Measurements from ENCODE around the gene PSPC1. TPM values are rescaled to one million over a fixed set of nuclear protein-coding genes. Genes with fewer than 3 reads are reported as not detected.
"Not testable (repeated sequence)": the region's sequence is repeated elsewhere in the genome, so short reads cannot be mapped to it uniquely, and the experiment has no call there.

Gene PSPC1
- polyA plus RNA-seq, 1 donor = 49.5 TPM

GRCh38 chr13:19805765-19806164, 23.0 kb upstream of the PSPC1 start:
- H3K4me3 ChIP-seq (ENCODE audit: low read length) = no peak overlapping the region

DNA sequence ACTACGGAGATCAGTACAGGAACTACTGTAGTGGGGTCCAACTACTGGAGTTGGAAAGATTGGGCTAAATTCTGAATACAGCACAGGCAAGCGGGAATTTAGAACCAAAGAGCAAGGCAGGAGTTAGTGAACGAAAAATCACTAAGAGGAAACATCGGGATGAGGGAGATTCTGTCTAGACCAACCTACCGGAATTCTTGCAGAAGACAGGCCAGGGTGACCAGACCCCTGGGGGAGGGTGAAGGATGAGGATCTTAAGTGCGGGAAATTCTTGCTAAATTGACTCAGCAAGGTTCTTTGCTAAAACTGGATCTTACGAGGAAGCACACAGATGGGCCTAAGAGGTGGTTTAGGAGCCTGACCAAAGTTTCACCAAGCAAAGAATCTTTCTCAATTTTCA, 13.2 kb upstream of the PSPC1 start:
- Histone ChIP-seq H3K4me1 (ENCODE audit: control insufficient read depth, insufficient read depth, low read length) (no peaks in the 10 kb centered on the region), H3K4me3 (ENCODE audit: low read length) (no peak overlapping the region), H3K27me3 (ENCODE audit: control insufficient read depth, insufficient read depth, low read length) (no peaks in the 10 kb centered on the region), H3K27ac (ENCODE audit: low read length) (no peak overlapping the region), H3K36me3 (ENCODE audit: control insufficient read depth, insufficient read depth, low read length) (no peaks in the 10 kb centered on the region), H3K9me3 (ENCODE audit: control insufficient read depth, low read depth, low read length) (no peaks in the 10 kb centered on the region)
- DNase-seq = no peak
- WGBS (ENCODE audit: insufficient coverage, low lambda C conversion rate) = 100% methylated on average over 1 of the region's 7 CpGs

More at GRCh38 chr13:19805765-19806164, 23.0 kb upstream of the PSPC1 start:
- no peak for DNase-seq
- no peaks in the 10 kb centered on the region for H3K4me1 ChIP-seq (ENCODE audit: control insufficient read depth, insufficient read depth, low read length)
- 100% methylated on average over 2 of the region's 4 CpGs for WGBS (ENCODE audit: insufficient coverage, low lambda C conversion rate)
- H3K27me3 ChIP-seq (ENCODE audit: control insufficient read depth, insufficient read depth, low read length) = no peaks in the 10 kb centered on the region
- no peaks in the 10 kb centered on the region for H3K36me3 ChIP-seq (ENCODE audit: control insufficient read depth, insufficient read depth, low read length)
- H3K27ac ChIP-seq (ENCODE audit: low read length) = no peak overlapping the region
- no peaks in the 10 kb centered on the region for H3K9me3 ChIP-seq (ENCODE audit: control insufficient read depth, low read depth, low read length)

- no peaks in the 10 kb centered on the region for H3K4me1 ChIP-seq (ENCODE audit: control insufficient read depth, insufficient read depth, low read length)
- H3K9me3 ChIP-seq (ENCODE audit: control insufficient read depth, low read depth, low read length) = no peaks in the 10 kb centered on the region
- no peaks in the 10 kb centered on the region for H3K27me3 ChIP-seq (ENCODE audit: control insufficient read depth, insufficient read depth, low read length)
- H3K36me3 ChIP-seq (ENCODE audit: control insufficient read depth, insufficient read depth, low read length) = no peaks in the 10 kb centered on the region
- no peak overlapping the region for H3K27ac ChIP-seq (ENCODE audit: low read length)
- DNase-seq = no peak
- no CpG with 5 or more reads among the region's 4 CpGs for WGBS (ENCODE audit: insufficient coverage, low lambda C conversion rate)
- H3K4me3 ChIP-seq (ENCODE audit: low read length) = no peak overlapping the region
Measured at GRCh38 chr13:19794631-19795030, 11.9 kb upstream of the PSPC1 start.

- Histone ChIP-seq H3K27me3 (ENCODE audit: control insufficient read depth, insufficient read depth, low read length) (no peaks in the 10 kb centered on the region), H3K9me3 (ENCODE audit: control insufficient read depth, low read depth, low read length) (no peaks in the 10 kb centered on the region), H3K4me1 (ENCODE audit: control insufficient read depth, insufficient read depth, low read length) (no peaks in the 10 kb centered on the region), H3K36me3 (ENCODE audit: control insufficient read depth, insufficient read depth, low read length) (no peaks in the 10 kb centered on the region), H3K4me3 (ENCODE audit: low read length) (no peak overlapping the region), H3K27ac (ENCODE audit: low read length) (no peak overlapping the region)
- DNase-seq = no peak
- WGBS (ENCODE audit: insufficient coverage, low lambda C conversion rate) = 100% methylated on average over 1 of the region's 7 CpGs
Measured at GRCh38 chr13:19791953-19792537, 9.3 kb upstream of the PSPC1 start.

DNA sequence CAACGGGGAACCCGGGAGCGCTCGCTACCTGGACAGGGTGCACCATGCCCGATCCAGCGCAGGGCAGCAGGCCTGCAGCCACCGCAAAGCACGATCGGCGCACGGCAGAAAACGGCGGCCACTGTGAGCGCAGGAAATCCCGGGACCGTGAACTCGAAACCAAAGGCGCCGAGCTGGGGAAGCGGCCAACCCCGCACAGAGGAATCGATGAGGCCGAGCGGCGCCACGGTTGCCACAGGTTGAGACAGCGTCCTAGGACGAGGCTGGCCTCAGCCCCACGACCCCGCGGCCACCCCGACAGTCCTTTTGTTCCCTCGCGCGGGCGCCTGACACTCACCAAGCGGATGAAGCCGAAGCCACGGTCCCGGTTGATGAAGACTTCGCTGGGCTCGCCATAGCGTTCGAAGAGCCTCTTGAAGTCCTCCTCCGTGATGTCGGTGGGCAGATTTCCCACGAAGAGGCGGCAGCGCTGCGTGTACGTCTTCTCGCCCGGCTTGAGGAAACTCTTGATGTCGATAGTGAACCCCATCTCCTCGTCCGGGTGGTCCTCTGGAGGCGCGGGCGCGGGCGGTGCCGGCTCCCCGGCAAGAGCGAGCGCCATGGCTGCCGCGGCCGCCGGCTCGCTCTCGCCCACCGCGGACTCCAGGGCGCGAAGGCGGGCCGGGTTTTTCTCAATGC, 557 bp downstream of the PSPC1 start:
- Histone ChIP-seq H3K27me3 (ENCODE audit: control insufficient read depth, insufficient read depth, low read length) (no peaks in the 10 kb centered on the region), H3K27ac (ENCODE audit: low read length) (peak overlapping the region; percentile 87), H3K4me1 (ENCODE audit: control insufficient read depth, insufficient read depth, low read length) (no peaks in the 10 kb centered on the region), H3K4me3 (ENCODE audit: low read length) (peak overlapping the region; percentile 82), H3K36me3 (ENCODE audit: control insufficient read depth, insufficient read depth, low read length) (no peaks in the 10 kb centered on the region), H3K9me3 (ENCODE audit: control insufficient read depth, low read depth, low read length) (peaks cover 3% of the 10 kb centered on the region)
- peak; percentile 38 to 67 for DNase-seq
- no CpG with 5 or more reads among the region's 77 CpGs for WGBS (ENCODE audit: insufficient coverage, low lambda C conversion rate)

GRCh38 chr13:19781526-19781925, 1.2 kb downstream of the PSPC1 start:
- Histone ChIP-seq H3K27ac (ENCODE audit: low read length) (peak overlapping the region; percentile 87), H3K27me3 (ENCODE audit: control insufficient read depth, insufficient read depth, low read length) (no peaks in the 10 kb centered on the region), H3K36me3 (ENCODE audit: control insufficient read depth, insufficient read depth, low read length) (no peaks in the 10 kb centered on the region)

GRCh38 chr13:19780753-19781418, 1.9 kb downstream of the PSPC1 start:
- not testable (repeated sequence) for H3K27me3 ChIP-seq (ENCODE audit: control insufficient read depth, insufficient read depth, low read length); H3K27ac ChIP-seq (ENCODE audit: low read length); H3K36me3 ChIP-seq (ENCODE audit: control insufficient read depth, insufficient read depth, low read length); H3K4me1 ChIP-seq (ENCODE audit: control insufficient read depth, insufficient read depth, low read length); H3K9me3 ChIP-seq (ENCODE audit: control insufficient read depth, low read depth, low read length); DNase-seq
- WGBS (ENCODE audit: insufficient coverage, low lambda C conversion rate) = 80% methylated on average over 2 of the region's 22 CpGs
- peak overlapping the region; percentile 82 for H3K4me3 ChIP-seq (ENCODE audit: low read length)

More at GRCh38 chr13:19781526-19781925, 1.2 kb downstream of the PSPC1 start:
- no peak for DNase-seq
- Histone ChIP-seq H3K9me3 (ENCODE audit: control insufficient read depth, low read depth, low read length) (peaks cover 3% of the 10 kb centered on the region), H3K4me1 (ENCODE audit: control insufficient read depth, insufficient read depth, low read length) (no peaks in the 10 kb centered on the region), H3K4me3 (ENCODE audit: low read length) (peak overlapping the region; percentile 82)
- no CpG with 5 or more reads among the region's 9 CpGs for WGBS (ENCODE audit: insufficient coverage, low lambda C conversion rate)

DNA sequence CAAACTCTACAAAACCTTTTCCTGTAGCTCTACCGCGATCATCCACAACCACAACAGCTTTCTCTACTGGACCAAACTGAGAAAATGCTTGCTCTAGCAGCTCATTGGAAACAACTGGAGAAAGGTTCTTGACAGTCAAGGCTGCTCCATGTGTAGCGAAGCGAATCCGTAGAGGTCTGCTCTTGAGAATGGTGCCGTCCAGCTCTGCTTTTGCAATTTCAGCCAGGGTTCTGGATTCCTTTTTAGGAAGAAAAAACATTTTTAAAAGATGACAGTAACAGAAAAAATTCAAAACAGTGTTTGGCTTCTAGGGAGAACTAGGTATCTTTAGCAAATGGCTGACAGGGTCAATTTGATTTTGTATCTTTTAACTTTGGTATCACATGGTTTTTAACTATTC, 10.4 kb downstream of the PSPC1 start:
- DNase-seq = no peak
- peaks cover 43% of the 10 kb centered on the region for H3K36me3 ChIP-seq (ENCODE audit: control insufficient read depth, insufficient read depth, low read length)
- no peak overlapping the region for H3K4me3 ChIP-seq (ENCODE audit: low read length)
- H3K4me1 ChIP-seq (ENCODE audit: control insufficient read depth, insufficient read depth, low read length) = no peaks in the 10 kb centered on the region
- no peak overlapping the region for H3K27ac ChIP-seq (ENCODE audit: low read length)
- no peaks in the 10 kb centered on the region for H3K27me3 ChIP-seq (ENCODE audit: control insufficient read depth, insufficient read depth, low read length)
- no CpG with 5 or more reads among the region's 6 CpGs for WGBS (ENCODE audit: insufficient coverage, low lambda C conversion rate)
- H3K9me3 ChIP-seq (ENCODE audit: control insufficient read depth, low read depth, low read length) = no peaks in the 10 kb centered on the region

GRCh38 chr13:19769854-19770253, 12.9 kb downstream of the PSPC1 start:
- H3K27ac ChIP-seq (ENCODE audit: low read length) = no peak overlapping the region
- no peaks in the 10 kb centered on the region for H3K9me3 ChIP-seq (ENCODE audit: control insufficient read depth, low read depth, low read length)

DNA sequence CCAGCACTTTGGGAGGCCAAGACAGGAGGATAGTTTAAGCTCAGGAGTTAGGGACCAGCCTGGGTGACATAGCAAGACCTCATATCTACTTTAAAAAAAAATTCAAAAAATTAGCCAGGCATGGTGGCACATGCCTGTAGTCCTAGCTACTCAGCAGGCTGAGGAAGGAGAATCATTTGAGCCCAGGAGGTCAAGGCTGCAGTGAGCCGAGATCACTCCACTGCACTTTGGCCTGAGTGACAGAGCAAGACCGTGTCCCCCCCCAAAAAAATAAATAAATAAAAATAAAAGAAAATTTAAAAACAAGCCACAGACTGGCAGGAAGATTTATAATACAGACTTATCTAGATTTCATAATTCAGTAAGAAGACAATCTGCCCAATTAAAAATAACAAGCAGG, 14.8 kb downstream of the PSPC1 start:
- Histone ChIP-seq H3K9me3 (ENCODE audit: control insufficient read depth, low read depth, low read length) (no peaks in the 10 kb centered on the region), H3K36me3 (ENCODE audit: control insufficient read depth, insufficient read depth, low read length) (peaks cover 47% of the 10 kb centered on the region), H3K4me3 (ENCODE audit: low read length) (no peak overlapping the region), H3K4me1 (ENCODE audit: control insufficient read depth, insufficient read depth, low read length) (no peaks in the 10 kb centered on the region), H3K27ac (ENCODE audit: low read length) (no peak overlapping the region), H3K27me3 (ENCODE audit: control insufficient read depth, insufficient read depth, low read length) (no peaks in the 10 kb centered on the region)
- WGBS (ENCODE audit: insufficient coverage, low lambda C conversion rate) = no CpG with 5 or more reads among the region's 2 CpGs
- DNase-seq = no peak

More at GRCh38 chr13:19769854-19770253, 12.9 kb downstream of the PSPC1 start:
- H3K27me3 ChIP-seq (ENCODE audit: control insufficient read depth, insufficient read depth, low read length) = no peaks in the 10 kb centered on the region
- H3K4me1 ChIP-seq (ENCODE audit: control insufficient read depth, insufficient read depth, low read length) = no peaks in the 10 kb centered on the region
- DNase-seq = no peak
- H3K4me3 ChIP-seq (ENCODE audit: low read length) = no peak overlapping the region
- 86% methylated on average over 1 of the region's 2 CpGs for WGBS (ENCODE audit: insufficient coverage, low lambda C conversion rate)
- H3K36me3 ChIP-seq (ENCODE audit: control insufficient read depth, insufficient read depth, low read length) = peaks cover 40% of the 10 kb centered on the region
